ENCODE data around the gene MACF1.

MACF1 gene

DNA sequence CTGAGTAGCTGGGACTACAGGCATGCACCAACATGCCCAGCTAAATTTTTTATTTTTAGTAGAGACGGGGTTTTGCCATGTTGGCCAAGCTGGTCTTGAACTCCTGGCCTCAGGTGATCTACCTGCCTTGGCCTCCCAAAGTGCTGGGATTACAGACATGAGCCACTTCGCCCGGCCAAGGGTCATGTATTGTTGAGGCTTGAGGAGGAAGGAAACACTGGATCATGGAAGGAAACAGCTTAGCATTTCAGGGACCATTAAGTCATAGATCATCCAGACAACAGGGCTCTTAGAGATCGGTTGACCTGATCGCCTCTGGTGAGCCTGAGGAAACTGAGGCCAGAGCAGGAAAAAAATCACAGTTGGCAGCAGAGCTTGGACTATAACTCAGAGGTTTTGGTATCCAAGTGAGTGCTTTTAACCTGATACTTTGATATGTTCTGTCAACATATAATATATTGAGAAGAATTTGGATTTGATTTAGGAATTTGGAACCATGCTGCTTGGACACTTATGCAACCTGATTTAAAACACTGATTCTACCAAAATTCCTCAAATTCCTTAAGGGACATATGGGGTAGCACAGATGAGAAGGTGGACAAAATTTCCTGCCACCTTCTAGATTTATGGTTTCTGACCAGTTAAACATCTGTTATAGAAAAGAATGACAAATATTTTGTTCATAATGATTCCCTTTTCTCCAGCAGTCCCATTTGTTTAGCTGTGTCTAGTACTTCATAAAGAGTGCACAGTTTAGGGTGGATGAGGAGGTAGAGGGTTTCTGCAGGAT, 273.8 kb downstream of the MACF1 start:
- Histone ChIP-seq H3K4me1 (ENCODE audit: low read depth, poor library complexity, severe bottlenecking) (no peaks in the 10 kb centered on the region), H3K4me2 (no peak overlapping the region), H3K4me3 (IDR thresholded peaks at IDR 0.05; ENCODE audit: insufficient read depth, low read depth, low read length) (no peak overlapping the region), H3K36me3 (ENCODE audit: insufficient read depth) (no peaks in the 10 kb centered on the region), H4K20me1 (ENCODE audit: insufficient read depth) (no peaks in the 10 kb centered on the region), H3K79me2 (ENCODE audit: insufficient read depth, low read depth) (no peaks in the 10 kb centered on the region), H3K27me3 (ENCODE audit: insufficient read depth, low read depth) (no peaks in the 10 kb centered on the region), H2AFZ (ENCODE audit: low read depth) (no peak overlapping the region), H3K9ac (no peak overlapping the region), H3K27ac (no peak overlapping the region)
- TF ChIP-seq, protein P1, sequence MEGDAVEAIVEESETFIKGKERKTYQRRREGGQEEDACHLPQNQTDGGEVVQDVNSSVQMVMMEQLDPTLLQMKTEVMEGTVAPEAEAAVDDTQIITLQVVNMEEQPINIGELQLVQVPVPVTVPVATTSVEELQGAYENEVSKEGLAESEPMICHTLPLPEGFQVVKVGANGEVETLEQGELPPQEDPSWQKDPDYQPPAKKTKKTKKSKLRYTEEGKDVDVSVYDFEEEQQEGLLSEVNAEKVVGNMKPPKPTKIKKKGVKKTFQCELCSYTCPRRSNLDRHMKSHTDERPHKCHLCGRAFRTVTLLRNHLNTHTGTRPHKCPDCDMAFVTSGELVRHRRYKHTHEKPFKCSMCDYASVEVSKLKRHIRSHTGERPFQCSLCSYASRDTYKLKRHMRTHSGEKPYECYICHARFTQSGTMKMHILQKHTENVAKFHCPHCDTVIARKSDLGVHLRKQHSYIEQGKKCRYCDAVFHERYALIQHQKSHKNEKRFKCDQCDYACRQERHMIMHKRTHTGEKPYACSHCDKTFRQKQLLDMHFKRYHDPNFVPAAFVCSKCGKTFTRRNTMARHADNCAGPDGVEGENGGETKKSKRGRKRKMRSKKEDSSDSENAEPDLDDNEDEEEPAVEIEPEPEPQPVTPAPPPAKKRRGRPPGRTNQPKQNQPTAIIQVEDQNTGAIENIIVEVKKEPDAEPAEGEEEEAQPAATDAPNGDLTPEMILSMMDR (conservative IDR thresholded peaks at IDR 0.05; ENCODE audit: low read depth, low read length) = no peak

DNA sequence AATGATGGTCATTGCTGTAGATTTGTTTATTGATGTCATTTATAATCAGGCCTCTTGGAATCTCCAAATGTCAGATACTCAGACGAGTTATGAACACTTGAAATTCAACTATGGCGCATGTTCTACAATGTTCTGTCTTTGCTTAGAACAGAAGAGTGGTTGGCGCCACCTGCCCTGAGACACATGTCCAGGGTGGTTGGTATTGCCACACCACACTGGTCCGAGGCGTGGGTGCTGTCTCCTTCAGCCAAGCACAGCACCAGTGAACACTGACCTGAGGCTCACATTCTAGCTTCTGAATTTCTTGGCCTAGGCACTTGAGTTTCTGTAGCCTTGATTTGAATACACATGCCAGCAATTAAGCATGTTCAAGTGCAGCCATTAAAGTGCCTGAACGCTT, 276.8 kb downstream of the MACF1 start:
- Histone ChIP-seq H3K4me3 (IDR thresholded peaks at IDR 0.05; ENCODE audit: insufficient read depth, low read depth, low read length) (no peak overlapping the region), H3K4me1 (ENCODE audit: low read depth, poor library complexity, severe bottlenecking) (no peaks in the 10 kb centered on the region), H3K27ac (no peak overlapping the region), H3K4me2 (no peak overlapping the region), H3K79me2 (ENCODE audit: insufficient read depth, low read depth) (no peaks in the 10 kb centered on the region), H3K27me3 (ENCODE audit: insufficient read depth, low read depth) (no peaks in the 10 kb centered on the region), H3K36me3 (ENCODE audit: insufficient read depth) (no peaks in the 10 kb centered on the region), H4K20me1 (ENCODE audit: insufficient read depth) (no peaks in the 10 kb centered on the region), H3K9ac (no peak overlapping the region), H2AFZ (ENCODE audit: low read depth) (no peak overlapping the region)
- TF ChIP-seq, protein P1 (conservative IDR thresholded peaks at IDR 0.05; ENCODE audit: low read depth, low read length) = no peak

DNA sequence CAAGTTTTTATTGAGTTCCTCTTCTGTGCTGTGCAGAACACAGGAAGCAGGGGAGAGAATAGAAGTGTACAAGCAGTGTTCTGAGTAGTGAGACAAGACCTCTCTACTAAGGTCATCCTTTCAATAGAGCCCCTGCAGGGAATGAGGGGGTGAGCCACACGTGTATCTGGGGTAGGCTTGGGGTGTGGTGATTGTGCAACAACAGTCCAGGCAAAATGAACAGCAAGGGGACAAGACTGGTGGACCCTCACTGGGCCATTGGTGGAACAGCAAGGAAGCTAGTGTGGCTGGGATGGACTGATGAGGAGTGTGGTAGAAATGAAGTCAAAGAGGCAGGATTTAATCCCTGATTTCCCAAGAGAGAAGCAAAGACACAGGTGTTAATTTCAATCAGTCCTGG, 278.8 kb downstream of the MACF1 start:
- Histone ChIP-seq H3K36me3 (ENCODE audit: insufficient read depth) (no peaks in the 10 kb centered on the region), H3K4me2 (no peak overlapping the region), H2AFZ (ENCODE audit: low read depth) (no peak overlapping the region), H3K4me1 (ENCODE audit: low read depth, poor library complexity, severe bottlenecking) (no peaks in the 10 kb centered on the region), H3K27ac (no peak overlapping the region), H3K4me3 (IDR thresholded peaks at IDR 0.05; ENCODE audit: insufficient read depth, low read depth, low read length) (no peak overlapping the region), H3K27me3 (ENCODE audit: insufficient read depth, low read depth) (no peaks in the 10 kb centered on the region), H4K20me1 (ENCODE audit: insufficient read depth) (no peaks in the 10 kb centered on the region), H3K79me2 (ENCODE audit: insufficient read depth, low read depth) (no peaks in the 10 kb centered on the region), H3K9ac (no peak overlapping the region)
- TF ChIP-seq, protein P1 (conservative IDR thresholded peaks at IDR 0.05; ENCODE audit: low read depth, low read length) = no peak

DNA sequence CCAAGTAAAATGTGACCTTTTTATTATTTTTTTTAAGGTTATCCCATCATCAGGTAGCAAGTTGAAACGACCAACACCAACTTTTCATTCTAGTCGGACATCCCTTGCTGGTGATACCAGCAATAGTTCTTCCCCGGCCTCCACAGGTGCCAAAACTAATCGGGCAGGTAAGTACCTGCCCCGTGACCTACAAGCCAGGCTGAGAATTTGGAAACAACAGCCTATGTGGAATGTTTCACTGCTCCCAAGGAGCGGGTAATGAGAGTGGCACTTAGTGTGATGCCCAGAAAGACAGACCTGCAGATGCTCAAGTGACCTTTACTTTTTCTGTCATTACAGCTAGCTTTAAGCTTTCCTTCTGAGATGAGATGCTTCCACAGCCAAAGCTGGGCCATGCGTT, 280.1 kb downstream of the MACF1 start:
- H4K20me1 ChIP-seq (ENCODE audit: insufficient read depth) = no peaks in the 10 kb centered on the region
- TF ChIP-seq, protein P1 (conservative IDR thresholded peaks at IDR 0.05; ENCODE audit: low read depth, low read length) = no peak
- no peaks in the 10 kb centered on the region for H3K27me3 ChIP-seq (ENCODE audit: insufficient read depth, low read depth)
- no peaks in the 10 kb centered on the region for H3K79me2 ChIP-seq (ENCODE audit: insufficient read depth, low read depth)
- H3K4me1 ChIP-seq (ENCODE audit: low read depth, poor library complexity, severe bottlenecking) = peaks cover 2% of the 10 kb centered on the region
- no peak overlapping the region for H3K4me2 ChIP-seq
- no peak overlapping the region for H3K27ac ChIP-seq
- no peak overlapping the region for H2AFZ ChIP-seq (ENCODE audit: low read depth)
- no peak overlapping the region for H3K4me3 ChIP-seq (IDR thresholded peaks at IDR 0.05; ENCODE audit: insufficient read depth, low read depth, low read length)
- H3K9ac ChIP-seq = no peak overlapping the region
- no peaks in the 10 kb centered on the region for H3K36me3 ChIP-seq (ENCODE audit: insufficient read depth)

All from KMS-11 (cell line).